A549 (cell line): Measurements from ENCODE around the gene NAA60. TPM values are rescaled to one million over a fixed set of nuclear protein-coding genes. Genes with fewer than 3 reads are reported as not detected.

Source experiments
- ATAC-seq, 2 experiments: fragments of 200-7000 bp in 1 of 2; fragments of >200 bp in 1 of 2; cut with Nextera tagmentation in 1 of 2; cut with Tn5 transposase in 1 of 2; 3 replicates each; pipeline versions ENCODE4 v1.8.0 to v1.9.1; 2018 to 2020; ENCODE audit warnings: mild to moderate bottlenecking in 1 of 2, moderate library complexity in 1 of 2
- CTCF ChIA-PET: fragments of 300-600 bp; sonication (Branson Sonifier 250); formaldehyde crosslinking; extraction: SDS; loops from one replicate; lab custom pipeline; 2021; ENCODE audit warnings: antibody characterized with exemption, inconsistent platforms; lab: Yijun Ruan, JAX
- POLR2A ChIA-PET: fragments of 350-600 bp; formaldehyde crosslinking; extraction: SDS; loops from one replicate; lab custom pipeline; 2021; ENCODE audit warnings: antibody characterized with exemption, inconsistent platforms; lab: Yijun Ruan, JAX
- DNase-seq, 2 experiments: peaks; one replicate each; pipeline versions ENCODE4 v3.0.0 to v3.0.0-alpha.2; 2011 to 2016; ENCODE audit warnings: low read depth in 1 of 2, low spot score in 1 of 2
- FAIRE-seq: peaks from 2 replicates; lab custom pipeline; 2011; peaks lifted over from hg19 to GRCh38; lab: Jason Lieb, UNC
- H3K27ac ChIP-seq, 2 experiments: fragments of >200 bp; sonication (Bioruptor Twin); formaldehyde crosslinking; 3 replicates each; pipeline ENCODE4 v1.5.1; 2016 to 2017
- H3K4me1 ChIP-seq: fragments of >200 bp; sonication (Bioruptor Twin); formaldehyde crosslinking; 3 replicates; pipeline ENCODE4 v1.6.1; 2016
- H3K4me2 ChIP-seq: fragments of >200 bp; sonication (Bioruptor Twin); formaldehyde crosslinking; 3 replicates; pipeline ENCODE4 v1.6.1; 2016
- H3K4me3 ChIP-seq: fragments of >200 bp; sonication (Bioruptor Twin); formaldehyde crosslinking; 3 replicates; pipeline ENCODE4 v1.5.1; 2016
- H3K9me3 ChIP-seq: fragments of >200 bp; sonication (Bioruptor Twin); formaldehyde crosslinking; 3 replicates; pipeline ENCODE4 v1.6.1; 2016
- BHLHE40 ChIP-seq: IDR thresholded peaks from 2 replicates; pipeline ENCODE4 v1.6.1; 2012; ENCODE audit warnings: low read depth, low read length, inconsistent platforms
- CHD2 ChIP-seq: fragments of 150-350 bp; IDR thresholded peaks from 2 replicates; pipeline ENCODE4 v1.6.1; 2014; ENCODE audit warnings: low read length; ENCODE audit not compliant: partially characterized antibody
- CHD4 ChIP-seq: fragments of 200-600 bp; sonication (generic); IDR thresholded peaks from 2 replicates; pipeline ENCODE4 v1.6.1; 2016; ENCODE audit warnings: antibody characterized with exemption, mild to moderate bottlenecking, borderline replicate concordance
- CTCF ChIP-seq: fragments of >200 bp; sonication (Bioruptor Twin); formaldehyde crosslinking; IDR thresholded peaks from 3 replicates; pipeline ENCODE4 v1.5.1; 2016
- EHMT2 ChIP-seq: fragments of 200-600 bp; sonication (generic); IDR thresholded peaks from 2 replicates; pipeline ENCODE4 v1.6.1; 2016; ENCODE audit warnings: antibody characterized with exemption, low read depth, mild to moderate bottlenecking, moderate library complexity
- ESRRA ChIP-seq: fragments of 150-350 bp; IDR thresholded peaks from 2 replicates; pipeline ENCODE4 v1.6.1; 2014; ENCODE audit warnings: mild to moderate bottlenecking, low read length, borderline replicate concordance
- FOSL2 ChIP-seq, 2 experiments: fragments of 450-650 bp in 1 of 2; fragments of >200 bp in 1 of 2; sonication (Bioruptor Twin) in 1 of 2; formaldehyde crosslinking; IDR thresholded peaks; 2 replicates each; pipeline versions ENCODE4 v1.5.0 to v1.6.1; 2016 to 2020; ENCODE audit warnings: mild to moderate bottlenecking in 1 of 2, moderate library complexity in 1 of 2
- GATA3 ChIP-seq: IDR thresholded peaks from 2 replicates; pipeline ENCODE4 v1.6.1; 2012; ENCODE audit warnings: borderline replicate concordance
- HDAC2 ChIP-seq: fragments of 200-600 bp; sonication (generic); IDR thresholded peaks from 2 replicates; pipeline ENCODE4 v1.6.1; 2016
- HEYL ChIP-seq: fragments of 250-450 bp; sonication (Bioruptor Pico); IDR thresholded peaks from 2 replicates; pipeline ENCODE4 v1.8.0; 2021; ENCODE audit warnings: mild to moderate bottlenecking, moderate library complexity
- HOXA7 ChIP-seq: fragments of 250-450 bp; sonication (Bioruptor Pico); IDR thresholded peaks from 2 replicates; pipeline ENCODE4 v1.5.0; 2020; ENCODE audit warnings: mild to moderate bottlenecking, moderate library complexity
- JUN ChIP-seq, 2 experiments: fragments of >200 bp; sonication (Bioruptor Twin); formaldehyde crosslinking; IDR thresholded peaks; 2 replicates in 1 of 2; 3 replicates in 1 of 2; pipeline ENCODE4 v1.6.1; 2016 to 2017
- KDM1A ChIP-seq: fragments of 200-600 bp; sonication (generic); IDR thresholded peaks from 2 replicates; pipeline ENCODE4 v1.6.1; 2016; ENCODE audit warnings: low read depth, mild to moderate bottlenecking
- MYC ChIP-seq: IDR thresholded peaks from 2 replicates; pipeline ENCODE4 v1.6.1; 2012; ENCODE audit warnings: mild to moderate bottlenecking, inconsistent platforms, low read length, improper control_type of control experiment, borderline replicate concordance
- NFE2L2 ChIP-seq: fragments of 150-350 bp; conservative IDR thresholded peaks from 2 replicates; pipeline ENCODE4 v1.6.1; 2014; ENCODE audit warnings: low read length
- NPAS2 ChIP-seq: fragments of 250-450 bp; sonication (Bioruptor Pico); IDR thresholded peaks from 2 replicates; pipeline ENCODE4 v1.8.0; 2022; ENCODE audit warnings: mild to moderate bottlenecking, moderate library complexity, borderline replicate concordance
- RARB ChIP-seq: fragments of 250-450 bp; sonication (Bioruptor Pico); IDR thresholded peaks from 2 replicates; pipeline ENCODE4 v1.8.0; 2021; ENCODE audit warnings: mild to moderate bottlenecking, moderate library complexity
- REST ChIP-seq: fragments of 200-600 bp; sonication (generic); IDR thresholded peaks from 2 replicates; pipeline ENCODE4 v1.6.1; 2016; ENCODE audit warnings: antibody characterized with exemption, mild to moderate bottlenecking, moderate library complexity
- SREBF2 ChIP-seq: fragments of 450-650 bp; IDR thresholded peaks from 2 replicates; pipeline ENCODE4 v1.6.1; 2014; ENCODE audit warnings: mild to moderate bottlenecking, moderate library complexity
- TFCP2L1 ChIP-seq: fragments of 250-450 bp; sonication (Bioruptor Pico); IDR thresholded peaks from 2 replicates; pipeline ENCODE4 v1.5.0; 2021; ENCODE audit warnings: mild to moderate bottlenecking
- WGBS: methylation state at CpG from one replicate; pipeline ENCODE4 v1.1.6; 2017; ENCODE audit errors: missing lambda C conversion rate; 5-methylcytosine and 5-hydroxymethylcytosine counted together
- polyA plus RNA-seq, 4 experiments: library from polyadenylated mRNA; depleted of rRNA in 3 of 4; stranded (reverse); fragments of >200 nt; fragmentation: RNase III in 1 of 4; extraction: RNeasy Plus Mini Kit Qiagen cat#74134 plus additional on column Dnase treatment in 1 of 4; gene quantifications; 2 replicates in 3 of 4; 3 replicates in 1 of 4; pipeline ENCODE4 v1.2.3, GENCODE V29; 2011 to 2017
- TF ChIP-seq, protein P1 (sequence below): IDR thresholded peaks from 2 replicates; pipeline ENCODE4 v1.6.1; 2012
- TF ChIP-seq, protein P2 (sequence below): fragments of 450-650 bp; IDR thresholded peaks from 2 replicates; pipeline ENCODE4 v1.6.1; 2014; ENCODE audit warnings: antibody characterized with exemption

The NAA60 gene
- polyA plus RNA-seq, 2 of the 4 experiments (the other 2 are of a cell fraction), result 41.6 to 43.9 TPM

DNA sequence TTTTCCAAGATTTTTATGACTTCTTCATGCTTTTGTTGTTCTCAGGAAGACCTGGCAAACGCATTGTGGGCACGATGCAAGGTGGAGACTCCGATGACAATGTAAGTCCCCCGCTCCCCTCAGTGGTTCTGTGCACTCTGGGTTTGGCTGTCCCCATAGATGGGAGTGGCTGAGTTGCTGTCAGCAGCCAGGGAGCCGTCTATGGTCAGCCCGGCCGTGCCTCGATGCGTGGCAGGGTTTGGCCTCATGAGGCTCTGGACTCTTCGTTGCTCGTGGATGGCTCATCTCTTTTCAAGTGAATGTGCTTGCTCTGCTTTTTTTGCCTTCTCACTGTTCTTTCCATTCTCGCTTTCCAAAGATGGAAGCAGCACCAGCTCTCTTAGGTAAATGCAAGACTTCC, 89.3 kb downstream of the NAA60 start (continued):
- TF ChIP-seq REST (no peak), CHD2 (no peak)

DNA sequence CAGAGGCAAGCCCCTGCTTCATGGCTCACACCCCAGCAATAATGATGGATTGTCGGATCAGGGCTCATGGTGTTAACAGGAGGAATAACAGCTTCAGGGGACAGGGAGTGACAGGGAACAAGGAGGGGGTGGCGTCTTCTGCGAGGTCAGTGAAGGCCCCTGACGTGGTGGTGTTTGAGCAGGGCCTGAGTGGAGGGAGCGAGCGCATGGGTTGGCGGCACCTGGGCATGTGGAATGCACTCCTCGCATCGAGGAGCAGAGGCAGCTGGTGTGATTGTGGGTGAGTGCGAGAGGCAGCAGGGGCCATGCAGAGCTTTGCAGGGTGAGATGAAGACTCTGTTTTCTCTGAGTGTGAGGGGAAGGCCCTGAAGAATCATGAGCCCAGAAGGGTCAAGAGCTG, 90.6 kb downstream of the NAA60 start:
- TF ChIP-seq KDM1A (no peak), HEYL (no peak), ESRRA (no peak), RARB (no peak), CHD4 (no peak), MYC (no peak), TFCP2L1 (CRISPR knock-in tag) (no peak), HOXA7 (CRISPR knock-in tag) (no peak), HDAC2 (no peak), NFE2L2 (no peak), NPAS2 (no peak), JUN (IDR thresholded peaks at IDR 0.05) (no peak), BHLHE40 (no peak), FOSL2 (IDR thresholded peaks at IDR 0.05) (no peak), FOSL2 (CRISPR knock-in tag; IDR thresholded peaks at IDR 0.05) (no peak), GATA3 (no peak), SREBF2 (no peak), EHMT2 (no peak), CTCF (no peak)
- TF ChIP-seq, protein P1, sequence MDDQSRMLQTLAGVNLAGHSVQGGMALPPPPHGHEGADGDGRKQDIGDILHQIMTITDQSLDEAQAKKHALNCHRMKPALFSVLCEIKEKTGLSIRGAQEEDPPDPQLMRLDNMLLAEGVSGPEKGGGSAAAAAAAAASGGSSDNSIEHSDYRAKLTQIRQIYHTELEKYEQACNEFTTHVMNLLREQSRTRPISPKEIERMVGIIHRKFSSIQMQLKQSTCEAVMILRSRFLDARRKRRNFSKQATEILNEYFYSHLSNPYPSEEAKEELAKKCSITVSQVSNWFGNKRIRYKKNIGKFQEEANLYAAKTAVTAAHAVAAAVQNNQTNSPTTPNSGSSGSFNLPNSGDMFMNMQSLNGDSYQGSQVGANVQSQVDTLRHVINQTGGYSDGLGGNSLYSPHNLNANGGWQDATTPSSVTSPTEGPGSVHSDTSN, result no peak
- TF ChIP-seq, protein P2, sequence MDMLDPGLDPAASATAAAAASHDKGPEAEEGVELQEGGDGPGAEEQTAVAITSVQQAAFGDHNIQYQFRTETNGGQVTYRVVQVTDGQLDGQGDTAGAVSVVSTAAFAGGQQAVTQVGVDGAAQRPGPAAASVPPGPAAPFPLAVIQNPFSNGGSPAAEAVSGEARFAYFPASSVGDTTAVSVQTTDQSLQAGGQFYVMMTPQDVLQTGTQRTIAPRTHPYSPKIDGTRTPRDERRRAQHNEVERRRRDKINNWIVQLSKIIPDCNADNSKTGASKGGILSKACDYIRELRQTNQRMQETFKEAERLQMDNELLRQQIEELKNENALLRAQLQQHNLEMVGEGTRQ, result no peak
- 95% methylated on average over 10 of the region's 10 CpGs for WGBS
- ChIA-PET CTCF (no interaction called here), POLR2A (no interaction called here)
- Histone ChIP-seq H3K4me1 (0 out of 3 replicates have a peak, but pooled peaks cover 5% of the 10 kb centered on the region), H3K27ac (no peak overlapping the region), H3K4me3 (no peak overlapping the region), H3K9me3 (no peaks in the 10 kb centered on the region), H3K4me2 (no peak overlapping the region)
- FAIRE-seq (no peak), DNase-seq (no peak), ATAC-seq (no peak)
